HPDE6-E6E7 (cell line): Measurements from ENCODE around the gene TPD52L1.

Experiments
- DNase-seq: peaks from one replicate; pipeline ENCODE4 v3.0.0; 2011; ENCODE audit warnings: missing footprints; ENCODE audit errors: extremely low spot score

The TPD52L1 gene

GRCh38 chr6:125175466-125176048, 22.0 kb downstream of the TPD52L1 start:
- DNase-seq: no peak

- DNase-seq: no peak
These were observed 28.9 kb downstream of the TPD52L1 start for GRCh38 chr6:125182237-125183008.

GRCh38 chr6:125183391-125183790, 29.8 kb downstream of the TPD52L1 start:
- DNase-seq: no peak

GRCh38 chr6:125188037-125188436, 34.5 kb downstream of the TPD52L1 start:
- no peak for DNase-seq

DNA sequence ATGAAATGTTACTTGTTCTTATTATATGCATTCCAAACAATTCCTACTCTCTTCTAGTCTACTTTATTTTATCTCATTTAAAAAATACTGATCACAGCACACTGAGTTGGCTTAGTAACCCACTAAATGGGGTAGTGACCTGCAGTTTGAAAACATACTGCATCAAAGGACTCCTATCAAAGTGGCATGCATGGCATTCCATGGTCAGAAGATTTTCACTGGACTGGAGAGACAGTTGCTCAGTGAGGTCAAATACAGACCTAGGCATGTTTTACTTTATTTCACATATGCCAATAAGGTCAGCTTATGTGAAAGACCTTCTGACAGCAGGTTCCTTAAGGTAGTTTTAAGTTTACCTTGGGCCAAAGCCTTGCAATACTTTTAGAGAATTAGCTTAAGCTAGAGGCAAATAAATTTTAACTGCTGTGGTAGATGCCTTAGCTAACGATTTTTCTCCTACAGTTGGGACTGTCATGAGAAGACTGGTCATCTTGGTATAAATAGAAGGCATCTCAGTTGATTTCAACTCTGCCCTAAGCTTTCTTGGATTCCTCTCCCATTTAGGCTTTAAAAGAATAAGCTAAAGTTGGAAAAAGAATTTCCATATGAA, 35.1 kb downstream of the TPD52L1 start:
- no peak for DNase-seq

DNA sequence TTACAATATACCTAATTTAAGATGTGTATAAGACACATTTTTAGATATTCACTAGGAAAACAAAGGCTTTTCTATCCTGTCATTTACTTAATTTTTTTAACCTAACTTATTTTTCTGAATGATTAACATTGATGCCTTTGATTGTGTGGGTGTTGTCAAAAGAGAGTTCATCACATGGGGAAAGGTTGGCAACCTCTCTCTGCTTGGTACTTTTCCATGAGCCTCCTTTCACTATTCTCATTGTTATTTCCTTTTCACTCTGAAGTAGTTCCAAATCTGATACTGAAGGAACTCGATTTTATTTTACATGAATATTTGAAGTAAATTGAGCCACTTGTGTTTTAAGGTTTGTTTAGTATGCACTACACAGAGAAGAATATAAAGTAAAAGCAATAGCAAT, 35.9 kb downstream of the TPD52L1 start:
- no peak for DNase-seq

DNA sequence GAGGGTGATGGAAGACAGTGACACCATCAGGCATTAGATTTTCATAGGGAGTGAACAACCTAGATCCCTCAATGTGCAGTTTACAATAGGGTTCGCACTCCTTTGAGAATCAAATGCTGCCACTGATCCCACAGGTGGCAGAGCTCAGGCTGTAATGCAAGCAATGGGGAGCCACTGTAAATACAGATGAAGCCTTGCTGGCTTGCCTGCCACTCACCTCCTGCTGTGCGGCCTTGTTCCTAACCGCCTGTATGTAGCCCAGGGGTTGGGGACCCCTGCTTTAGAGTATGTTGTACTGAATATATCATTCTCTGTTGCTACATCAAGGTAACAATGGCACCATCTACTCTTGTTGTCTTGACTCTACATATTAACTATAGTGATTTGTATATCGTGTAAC, 37.1 kb downstream of the TPD52L1 start:
- DNase-seq: no peak

GRCh38 chr6:125191916-125192609, 38.5 kb downstream of the TPD52L1 start:
- peak; percentile 69 for DNase-seq

DNA sequence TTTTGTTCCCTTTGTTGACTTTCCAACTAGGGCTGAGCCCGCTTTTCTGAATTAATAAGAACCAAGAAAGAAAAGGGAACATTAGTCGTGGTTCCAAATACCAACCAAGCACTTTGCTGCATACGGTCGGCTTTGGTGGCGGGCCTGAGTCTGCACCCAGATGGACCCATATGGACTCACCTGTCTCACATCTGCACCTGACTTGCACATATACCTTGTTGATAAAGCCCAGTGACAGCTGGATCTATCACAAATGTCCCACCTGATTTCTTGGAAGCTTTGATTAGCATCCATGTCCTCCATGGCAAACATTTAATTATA, 39.0 kb downstream of the TPD52L1 start:
- DNase-seq: no peak

DNA sequence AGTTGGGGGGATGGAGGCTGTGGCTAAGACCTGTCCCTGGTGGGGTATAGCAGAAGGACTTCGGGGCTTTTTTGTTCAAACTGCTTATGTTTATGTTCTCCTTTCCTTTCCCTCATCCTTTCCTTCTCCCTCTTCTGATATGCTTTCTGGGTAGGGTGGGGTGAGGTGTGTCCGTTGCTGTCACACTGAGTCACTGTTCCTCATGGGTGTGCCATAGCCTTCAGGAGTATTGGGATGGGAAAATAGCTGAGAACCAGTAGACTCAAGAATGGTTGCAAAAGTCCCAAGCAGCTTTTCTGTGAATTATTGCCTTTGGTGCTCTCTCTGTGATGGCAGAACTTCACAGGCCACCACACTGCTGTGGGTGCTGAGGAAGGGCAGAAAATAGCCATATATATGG, 39.6 kb downstream of the TPD52L1 start:
- peak; percentile 52 for DNase-seq

DNA sequence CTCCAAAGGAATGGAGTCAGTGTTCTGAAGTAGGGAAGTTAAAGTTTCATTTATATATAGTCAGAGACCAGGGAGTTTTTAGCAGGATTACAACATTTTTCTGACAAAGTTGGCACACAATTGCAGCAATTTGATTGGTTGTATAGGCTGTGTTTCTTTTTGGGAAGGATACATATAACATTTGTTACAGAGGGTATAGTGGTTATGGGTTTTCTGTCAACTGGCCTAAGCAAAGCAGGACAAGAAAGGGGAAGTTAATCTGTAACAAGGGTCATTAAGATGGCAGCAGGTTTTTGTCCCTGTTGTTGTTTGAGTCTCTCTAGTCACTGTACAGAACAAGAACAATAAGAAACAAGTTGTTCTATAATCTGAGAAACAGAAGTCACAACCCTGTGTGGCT, 41.4 kb downstream of the TPD52L1 start:
- DNase-seq: no peak

- DNase-seq: no peak
These were observed 42.0 kb downstream of the TPD52L1 start for GRCh38 chr6:125195526-125195925.

DNA sequence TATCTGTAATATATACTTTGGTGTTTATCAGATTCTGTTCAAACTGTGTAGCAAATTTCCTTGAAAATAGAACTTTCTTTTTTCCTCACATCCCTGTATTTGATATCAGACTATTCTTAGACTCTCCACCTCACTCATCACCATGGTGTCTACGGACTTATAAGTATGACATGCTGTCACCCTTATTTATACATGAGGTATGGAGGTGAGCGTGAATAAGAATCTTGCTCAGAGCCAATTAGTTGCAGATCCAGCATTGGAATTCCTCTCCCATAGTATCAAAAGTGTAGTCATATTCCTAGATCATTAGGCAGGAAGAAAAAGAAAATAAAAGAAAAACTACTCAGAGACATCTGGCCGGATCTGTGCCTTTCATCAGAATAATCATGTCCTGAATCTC, 43.0 kb downstream of the TPD52L1 start:
- DNase-seq: no peak

- no peak for DNase-seq
These were observed 44.3 kb downstream of the TPD52L1 start for GRCh38 chr6:125197795-125198269.

DNA sequence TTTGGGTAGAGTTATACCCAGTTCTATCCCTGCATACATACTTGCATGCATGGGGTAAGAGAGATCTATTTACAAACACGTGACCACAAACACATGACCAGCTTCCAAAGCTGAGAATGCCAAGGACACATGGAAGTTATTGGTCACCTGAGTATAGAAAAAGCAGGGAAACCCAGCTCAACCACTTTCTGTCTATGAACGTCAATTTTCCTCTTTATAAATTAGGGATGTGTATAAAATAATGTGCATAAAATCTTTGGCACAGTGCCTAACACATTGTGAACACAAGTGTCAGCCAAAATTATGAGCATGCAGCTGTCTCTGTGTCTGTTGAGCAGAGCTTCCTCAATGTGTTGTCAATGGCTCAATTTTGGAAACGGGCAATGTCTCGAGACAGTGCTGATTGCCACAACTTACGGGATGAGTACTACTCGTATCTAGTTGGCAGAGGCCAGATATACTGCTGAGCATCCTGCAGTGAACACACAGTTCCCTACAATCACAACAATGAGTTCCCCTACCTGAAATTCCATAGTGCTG, 44.9 kb downstream of the TPD52L1 start:
- no peak for DNase-seq

GRCh38 chr6:125200941-125201340, 47.4 kb downstream of the TPD52L1 start:
- DNase-seq: no peak

DNA sequence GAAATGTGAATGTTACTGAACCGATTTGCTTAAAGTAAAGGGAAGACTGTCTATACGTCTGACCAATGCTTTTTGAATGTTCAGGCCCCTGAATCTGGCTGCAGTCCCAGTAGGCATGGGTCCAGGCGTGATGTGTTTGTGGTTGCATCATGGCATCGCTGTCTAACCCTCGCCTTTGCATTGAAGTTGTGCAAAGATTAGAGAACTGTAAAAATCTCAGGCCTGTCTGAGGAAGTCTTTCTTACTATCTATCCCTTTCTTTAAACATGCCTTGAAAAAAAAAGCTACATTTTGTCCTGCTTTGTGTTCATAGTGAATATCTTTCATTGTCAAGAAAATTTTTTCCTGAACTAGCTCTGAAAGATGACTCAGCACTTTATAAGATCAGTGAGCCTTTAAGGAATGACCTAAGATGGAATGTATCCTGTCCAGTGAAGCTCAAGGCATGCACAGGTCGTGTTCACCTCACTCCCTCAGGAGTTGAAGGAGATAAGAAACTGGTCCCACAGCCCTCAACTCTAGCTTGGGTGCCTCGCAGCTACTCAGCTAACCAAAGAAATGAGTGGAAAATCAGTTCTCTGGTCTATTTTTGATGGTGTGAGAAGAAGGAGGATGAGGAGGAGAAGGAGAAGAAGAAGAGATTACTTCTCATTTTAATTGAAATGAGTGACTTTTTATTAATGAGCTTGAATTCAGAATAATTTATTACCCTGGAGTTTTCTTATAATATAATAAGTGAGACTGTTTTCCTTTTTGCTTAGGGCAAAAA, 48.6 kb downstream of the TPD52L1 start:
- peak; percentile 60 for DNase-seq

DNA sequence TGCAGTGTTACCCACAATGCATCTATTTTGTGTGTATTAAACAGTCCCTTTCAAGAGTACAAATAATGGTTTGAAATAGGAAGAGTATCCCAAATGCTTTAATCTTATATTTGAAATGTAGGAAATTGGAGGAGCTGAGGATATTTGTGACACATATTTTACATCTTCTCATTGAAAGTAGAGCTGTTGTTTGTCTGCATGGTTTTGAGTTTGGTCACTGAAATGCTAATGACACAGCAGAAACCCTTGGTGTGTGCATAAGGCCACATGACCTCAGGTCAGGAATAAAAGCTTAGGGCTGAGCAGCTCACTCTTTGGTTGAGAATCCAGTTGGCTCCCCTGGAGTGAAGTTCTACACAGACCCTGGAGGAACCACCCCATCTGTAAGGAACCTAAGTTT, 49.8 kb downstream of the TPD52L1 start:
- DNase-seq: no peak

- no peak for DNase-seq
These were observed 52.4 kb downstream of the TPD52L1 start for GRCh38 chr6:125205931-125206330.

GRCh38 chr6:125206389-125206788, 52.8 kb downstream of the TPD52L1 start:
- no peak for DNase-seq

DNA sequence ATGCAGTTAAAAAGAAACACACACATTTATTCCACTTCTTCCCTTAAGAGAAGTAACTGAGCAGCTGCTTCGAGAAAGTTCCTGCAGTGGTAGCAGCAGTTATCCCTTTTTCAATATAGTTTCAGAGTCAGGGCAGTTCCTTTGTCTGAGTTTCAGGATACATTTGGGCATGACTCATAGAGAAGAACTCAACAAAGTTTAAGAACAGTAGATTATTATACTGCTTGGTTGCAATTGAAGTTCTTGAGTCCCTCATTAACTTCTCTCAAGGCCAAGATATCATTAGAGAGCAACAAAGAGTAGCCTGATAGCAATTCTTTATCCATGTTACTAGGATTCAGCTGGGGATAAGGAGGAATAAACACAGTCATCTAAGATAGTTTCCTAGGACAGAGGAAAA, 54.4 kb downstream of the TPD52L1 start:
- no peak for DNase-seq
